ENCODE measurements around the gene CAPN15.
"Not testable (repeated sequence)": the region's sequence is repeated elsewhere in the genome, so short reads cannot be mapped to it uniquely, and the experiment has no call there.

CAPN15 gene

DNA sequence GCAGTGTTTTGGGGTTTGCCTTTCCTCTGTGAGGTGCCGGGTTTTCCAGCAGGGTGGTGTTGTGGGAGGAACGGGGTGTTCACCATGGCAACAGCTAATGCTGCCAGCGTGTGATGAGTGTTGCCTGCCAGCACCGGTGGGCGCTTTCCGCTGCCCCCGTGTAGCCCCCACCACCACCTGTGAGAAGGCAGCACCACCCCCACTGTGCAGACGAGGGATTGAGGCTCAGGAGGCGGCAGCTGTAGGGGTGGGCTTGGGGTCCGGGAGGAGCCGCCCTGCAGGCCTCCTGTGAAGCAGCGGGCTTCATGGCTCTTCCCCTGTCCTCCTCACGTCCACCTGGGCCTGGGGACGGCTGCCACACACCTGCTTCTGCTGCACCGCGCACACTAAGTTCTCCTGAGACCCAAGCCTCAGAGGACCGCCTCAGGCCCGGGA lies 67.6 kb downstream of the CAPN15 start:
- no peak for DNase-seq

- no peak for DNase-seq
Measured at GRCh38 chr16:595942-596735, 68.6 kb downstream of the CAPN15 start.

- no peak for DNase-seq
Measured at GRCh38 chr16:596736-597060, 69.2 kb downstream of the CAPN15 start.

GRCh38 chr16:597655-598054 lies 70.1 kb downstream of the CAPN15 start:
- DNase-seq: not testable (repeated sequence)

- no peak for DNase-seq
Measured at GRCh38 chr16:598823-599739, 71.6 kb downstream of the CAPN15 start.

GRCh38 chr16:600781-601180 lies 73.3 kb downstream of the CAPN15 start:
- no peak for DNase-seq

DNA sequence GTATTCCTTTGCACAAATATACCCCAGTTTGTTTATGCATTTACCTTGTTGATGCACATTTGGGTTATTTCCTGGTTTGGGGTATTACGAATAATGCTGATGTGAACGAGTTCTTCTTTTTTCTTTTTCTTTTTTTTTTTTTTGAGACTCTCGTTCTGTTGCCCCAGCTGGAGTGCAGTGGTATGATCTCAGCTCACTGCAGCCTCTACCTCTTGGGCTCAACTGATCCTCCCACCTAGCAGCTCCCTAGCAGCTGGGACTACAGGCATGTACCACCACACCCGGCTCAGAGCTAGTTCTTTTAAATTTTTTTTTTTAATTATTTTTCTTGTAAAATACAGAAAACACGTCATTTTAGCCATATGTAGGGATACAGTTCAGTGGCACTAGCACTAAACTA lies 76.4 kb downstream of the CAPN15 start:
- no peak for DNase-seq

All from CD4-positive, alpha-beta T cell treated with Interleukin-17A for 1 hour (primary cell).